8988T (cell line): ENCODE results near the gene TRIM27.
"Not testable (repeated sequence)": the region's sequence is repeated elsewhere in the genome, so short reads cannot be mapped to it uniquely, and the experiment has no call there.

ENCODE experiments used
- DNase-seq: peaks from one replicate; pipeline ENCODE4 v3.0.0; 2011

The TRIM27 gene

GRCh38 chr6:28941684-28942448, 18.1 kb upstream of the TRIM27 start:
- DNase-seq = no peak

- DNase-seq = no peak
Measured at GRCh38 chr6:28940858-28941683, 17.3 kb upstream of the TRIM27 start.

- no peak for DNase-seq
Measured at GRCh38 chr6:28940294-28940857, 16.6 kb upstream of the TRIM27 start.

GRCh38 chr6:28933069-28933468, 9.3 kb upstream of the TRIM27 start:
- no peak for DNase-seq

- DNase-seq = no peak
Measured at GRCh38 chr6:28929887-28930620, 6.3 kb upstream of the TRIM27 start.

GRCh38 chr6:28929339-28929738, 5.6 kb upstream of the TRIM27 start:
- DNase-seq = not testable (repeated sequence)

GRCh38 chr6:28927846-28928245, 4.1 kb upstream of the TRIM27 start:
- DNase-seq = no peak

GRCh38 chr6:28922821-28923317, 916 bp downstream of the TRIM27 start:
- DNase-seq = no peak

- no peak for DNase-seq
Measured at GRCh38 chr6:28922004-28922820, 1.6 kb downstream of the TRIM27 start.

- DNase-seq = no peak
Measured at GRCh38 chr6:28920281-28920680, 3.5 kb downstream of the TRIM27 start.

- no peak for DNase-seq
Measured at GRCh38 chr6:28914941-28915340, 8.8 kb downstream of the TRIM27 start.

GRCh38 chr6:28910901-28911690, 12.7 kb downstream of the TRIM27 start:
- DNase-seq = no peak

GRCh38 chr6:28907394-28907793, 16.4 kb downstream of the TRIM27 start:
- DNase-seq = no peak

GRCh38 chr6:28906669-28907068, 17.1 kb downstream of the TRIM27 start:
- DNase-seq = no peak

- DNase-seq = no peak
Measured at GRCh38 chr6:28903686-28904085, 20.1 kb downstream of the TRIM27 start.

- no peak for DNase-seq
Measured at GRCh38 chr6:28901831-28902230, 22.0 kb downstream of the TRIM27 start.

GRCh38 chr6:28900577-28901256, 23.1 kb downstream of the TRIM27 start:
- DNase-seq = no peak

GRCh38 chr6:28898710-28898965, 25.1 kb downstream of the TRIM27 start:
- DNase-seq = no peak

GRCh38 chr6:28897369-28897745, 26.4 kb downstream of the TRIM27 start:
- no peak for DNase-seq

- DNase-seq = no peak
Measured at GRCh38 chr6:28896505-28897368, 27.0 kb downstream of the TRIM27 start.
